ENCODE results near the gene ADISSP.

GRCh38 chr20:3714092-3714491 lies 53.5 kb downstream of the ADISSP start:
- TF ChIP-seq CTCF (IDR thresholded peaks at IDR 0.05), result no peak
- no peak for TF ChIP-seq POLR2A (IDR thresholded peaks at IDR 0.05)
- no peak for TF ChIP-seq POLR2AphosphoS5 (IDR thresholded peaks at IDR 0.05)
